ENCODE data around the gene TMEM120B. TPM values are rescaled to one million over a fixed set of nuclear protein-coding genes. Genes with fewer than 3 reads are reported as not detected.

TMEM120B gene
- total RNA-seq, 4 donors from 2014 or later = 1.9 to 19.9 (median 4.5) TPM

- Histone ChIP-seq H3K27ac (peak overlapping the region; percentile 100), H3K4me3 (peak overlapping the region; percentile 75 to 84 (median 79)), H3K4me1 (peaks cover 32 to 47% (median 41%) of the 10 kb centered on the region in 4 donors), H3K9me3 (no peaks in the 10 kb centered on the region), H3K36me3 (no peaks in the 10 kb centered on the region), H3K27me3 (no peaks in the 10 kb centered on the region)
- intact Hi-C loops (cut with DNase I; ENCODE audit: low total_unique reads) (no loop called here), in situ Hi-C loops (cut with MboI; ENCODE audit: low pct_ligation_motif_present in 1 of 4, low pct_unique_long_range_greater_than_20kb in 1 of 4, low sequenced_read_pairs in 3 of 4) (no loop called here)
- no peak for DNase-seq
- WGBS, 2 donors (ENCODE audit: low coverage in 1 of 2) = 0% methylated on average over 1 of the region's 1 CpG
- TF ChIP-seq POLR2AphosphoS5 (IDR thresholded peaks at IDR 0.05) (no peak), POLR2A (IDR thresholded peaks at IDR 0.05) (no peak), CTCF (IDR thresholded peaks at IDR 0.05) (no peak), EP300 (IDR thresholded peaks at IDR 0.05; ENCODE audit: low read depth) (no peak)
Measured at GRCh38 chr12:121802485-121802842, 89.9 kb downstream of the TMEM120B start.

GRCh38 chr12:121802843-121803698 lies 90.5 kb downstream of the TMEM120B start:
- TF ChIP-seq POLR2A (IDR thresholded peaks at IDR 0.05) (peak; percentile 99), POLR2AphosphoS5 (IDR thresholded peaks at IDR 0.05) (peak; percentile 99 to 100 (median 100)), CTCF (IDR thresholded peaks at IDR 0.05) (peak in 1 of 5 experiments; percentile 12), EP300 (IDR thresholded peaks at IDR 0.05; ENCODE audit: low read depth) (no peak)
- Histone ChIP-seq H3K4me3 (peak overlapping the region; percentile 75 to 84 (median 79)), H3K36me3 (no peaks in the 10 kb centered on the region), H3K9me3 (no peaks in the 10 kb centered on the region), H3K4me1 (peaks cover 26 to 41% (median 37%) of the 10 kb centered on the region in 4 donors), H3K27me3 (no peaks in the 10 kb centered on the region), H3K27ac (peak overlapping the region; percentile 100)
- DNase-seq = peak; percentile 92
- WGBS, 2 donors (ENCODE audit: low coverage in 1 of 2) = 0% methylated on average over 3 to 57 of the region's 65 CpGs
- in situ Hi-C loops (cut with MboI; ENCODE audit: low pct_ligation_motif_present in 1 of 4, low pct_unique_long_range_greater_than_20kb in 1 of 4, low sequenced_read_pairs in 3 of 4) (no loop called here), intact Hi-C loops (cut with DNase I; ENCODE audit: low total_unique reads) (no loop called here)

- no peaks in the 10 kb centered on the region for H3K27me3 ChIP-seq
- H3K9me3 ChIP-seq = no peaks in the 10 kb centered on the region
- TF ChIP-seq EP300 (IDR thresholded peaks at IDR 0.05; ENCODE audit: low read depth) (no peak), POLR2AphosphoS5 (IDR thresholded peaks at IDR 0.05) (peak in 2 of 3 donors; percentile 13 to 27)
- peak within 1 kb of the TSS; percentile 75 to 94 (median 80) for H3K4me3 ChIP-seq
- in situ Hi-C loops (cut with MboI; ENCODE audit: low pct_ligation_motif_present in 1 of 4, low pct_unique_long_range_greater_than_20kb in 1 of 4, low sequenced_read_pairs in 3 of 4) (no loop called here), intact Hi-C loops (cut with DNase I; ENCODE audit: low total_unique reads) (no loop called here)
- WGBS, 2 donors (ENCODE audit: low coverage in 1 of 2) = 2% methylated on average over 24 of the region's 74 CpGs; no CpG with 5 or more reads in 1 of the 2 donors
- peaks cover 0 to 7% (median 0%) of the 10 kb centered on the region in 4 donors for H3K36me3 ChIP-seq
- peak within 1 kb of the TSS; percentile 100 for H3K27ac ChIP-seq
- peak; percentile 69 for DNase-seq
- peaks cover 17 to 32% (median 28%) of the 10 kb centered on the region in 4 donors for H3K4me1 ChIP-seq
Measured at GRCh38 chr12:121803861-121804416, 91.4 kb downstream of the TMEM120B start, which contains the start of gene SETD1B. TSS of gene SETD1B (plus strand) at chr12:121804009. CDS start at chr12:121804738, 729 bp downstream.

GRCh38 chr12:121804417-121805111 lies 92.0 kb downstream of the TMEM120B start:
- Histone ChIP-seq H3K36me3 (peaks cover 0 to 13% (median 0%) of the 10 kb centered on the region in 4 donors), H3K27me3 (no peaks in the 10 kb centered on the region), H3K4me3 (peak overlapping the region; percentile 75 to 94 (median 80)), H3K27ac (peak overlapping the region; percentile 100), H3K9me3 (no peaks in the 10 kb centered on the region), H3K4me1 (peaks cover 13 to 27% (median 24%) of the 10 kb centered on the region in 4 donors)
- intact Hi-C loops (cut with DNase I; ENCODE audit: low total_unique reads) = no loop called here
- peak; percentile 16 for TF ChIP-seq POLR2A (IDR thresholded peaks at IDR 0.05)
- no peak for TF ChIP-seq EP300 (IDR thresholded peaks at IDR 0.05; ENCODE audit: low read depth)
- TF ChIP-seq CTCF (IDR thresholded peaks at IDR 0.05) = peak in 1 of 5 experiments; percentile 29
- no peak for TF ChIP-seq POLR2AphosphoS5 (IDR thresholded peaks at IDR 0.05)
- in situ Hi-C loops (cut with MboI; ENCODE audit: low pct_ligation_motif_present in 1 of 4, low pct_unique_long_range_greater_than_20kb in 1 of 4, low sequenced_read_pairs in 3 of 4) = no loop called here
- no peak for DNase-seq
- WGBS, 2 donors (ENCODE audit: low coverage in 1 of 2) = 1% methylated on average over 54 of the region's 63 CpGs; no CpG with 5 or more reads in 1 of the 2 donors

Measured in transverse colon (tissue), 4 donors.